HepG2 (cell line): Measurements from ENCODE around the gene CDK6. TPM values are rescaled to one million over a fixed set of nuclear protein-coding genes. Genes with fewer than 3 reads are reported as not detected.

Source experiments
- BHLHE40 ChIP-seq: IDR thresholded peaks from 2 replicates; pipeline ENCODE4 v1.6.1; 2011; ENCODE audit warnings: low read length, improper control_type of control experiment
- CBX5 ChIP-seq: sonication (generic); formaldehyde crosslinking; IDR thresholded peaks from 2 replicates; pipeline ENCODE4 v1.4.0; 2020; ENCODE audit warnings: missing genetic modification reagents, borderline replicate concordance
- ISX ChIP-seq: sonication (generic); formaldehyde crosslinking; conservative IDR thresholded peaks from 2 replicates; pipeline ENCODE4 v1.5.0; 2020; ENCODE audit warnings: missing genetic modification reagents
- KDM1A ChIP-seq: IDR thresholded peaks from 2 replicates; pipeline ENCODE4 v1.6.1; 2016; ENCODE audit warnings: missing compliant biosample characterization
- MIER3 ChIP-seq: IDR thresholded peaks from 2 replicates; pipeline ENCODE4 v1.6.1; 2016; ENCODE audit warnings: missing compliant biosample characterization, borderline replicate concordance
- SOX13 ChIP-seq, 3 experiments: fragments of 450-650 bp in 1 of 3; sonication (generic) in 1 of 3; formaldehyde crosslinking in 1 of 3; IDR thresholded peaks in 2 of 3; conservative IDR thresholded peaks in 1 of 3; 2 replicates each; pipeline versions ENCODE4 v1.5.0 to v1.6.1; 2016 to 2020; ENCODE audit warnings: antibody characterized with exemption in 1 of 3, mild to moderate bottlenecking in 1 of 3, missing compliant biosample characterization in 1 of 3, missing genetic modification reagents in 1 of 3, moderate library complexity in 1 of 3
- SP1 ChIP-seq, 2 experiments: fragments of 450-650 bp in 1 of 2; sonication (generic) in 1 of 2; formaldehyde crosslinking in 1 of 2; IDR thresholded peaks; 2 replicates each; pipeline versions ENCODE4 v1.4.0 to v1.6.1; 2016 to 2020; ENCODE audit warnings: missing genetic modification reagents in 1 of 2
- TAF1 ChIP-seq: sonication (generic); formaldehyde crosslinking; IDR thresholded peaks from 2 replicates; pipeline ENCODE4 v1.4.0; 2020; ENCODE audit warnings: missing genetic modification reagents
- YEATS4 ChIP-seq: sonication (generic); formaldehyde crosslinking; IDR thresholded peaks from 2 replicates; pipeline ENCODE4 v1.4.0; 2020; ENCODE audit warnings: missing genetic modification reagents, borderline replicate concordance
- ZMAT3 ChIP-seq: sonication (generic); formaldehyde crosslinking; conservative IDR thresholded peaks from 2 replicates; pipeline ENCODE4 v1.7.0; 2021; ENCODE audit warnings: missing genetic modification reagents
- ZNF17 ChIP-seq: sonication (generic); formaldehyde crosslinking; IDR thresholded peaks from 2 replicates; pipeline ENCODE4 v1.5.0; 2020; ENCODE audit warnings: mild to moderate bottlenecking, missing genetic modification reagents
- ZNF329 ChIP-seq: sonication (generic); formaldehyde crosslinking; IDR thresholded peaks from 2 replicates; pipeline ENCODE4 v1.9.0; 2021; ENCODE audit warnings: low read depth, mild to moderate bottlenecking, missing genetic modification reagents
- ZNF460 ChIP-seq: sonication (generic); formaldehyde crosslinking; IDR thresholded peaks from 2 replicates; pipeline ENCODE4 v1.5.1; 2020; ENCODE audit warnings: missing genetic modification reagents, mild to moderate bottlenecking, borderline replicate concordance
- ZNF552 ChIP-seq: sonication (generic); formaldehyde crosslinking; IDR thresholded peaks from 2 replicates; pipeline ENCODE4 v1.9.0; 2022; ENCODE audit warnings: missing genetic modification reagents, mild to moderate bottlenecking, borderline replicate concordance
- ZNF567 ChIP-seq: sonication (generic); formaldehyde crosslinking; IDR thresholded peaks from 2 replicates; pipeline ENCODE4 v1.8.1; 2023; ENCODE audit warnings: mild to moderate bottlenecking, missing genetic modification reagents, borderline replicate concordance
- ZNF678 ChIP-seq: sonication (generic); formaldehyde crosslinking; IDR thresholded peaks from 2 replicates; pipeline ENCODE4 v1.4.0; 2020; ENCODE audit warnings: mild to moderate bottlenecking, missing genetic modification reagents
- ZNF850 ChIP-seq: sonication (generic); formaldehyde crosslinking; conservative IDR thresholded peaks from 2 replicates; pipeline ENCODE4 v1.9.0; 2021; ENCODE audit warnings: mild to moderate bottlenecking, missing genetic modification reagents
- ZSCAN25 ChIP-seq: sonication (generic); formaldehyde crosslinking; IDR thresholded peaks from 2 replicates; pipeline ENCODE4 v1.8.0; 2022; ENCODE audit warnings: mild to moderate bottlenecking, missing genetic modification reagents
- polyA plus RNA-seq, 8 experiments: library from polyadenylated mRNA; depleted of rRNA in 3 of 8; stranded (reverse) in 7 of 8; unstranded in 1 of 8; fragments of >200 nt; fragmentation: Illumina TruSeq in 4 of 8; extraction: Trizol in 4 of 8; gene quantifications; 2 replicates each; pipeline versions ENCODE4 v1.2.1 to v1.2.3, GENCODE V29; 2011 to 2016; ENCODE audit warnings: low read depth in 4 of 8, missing spikeins in 1 of 8, mixed read lengths in 1 of 8; ENCODE audit not compliant: insufficient read depth in 1 of 8
- total RNA-seq, 5 experiments: library from RNA; depleted of rRNA; stranded (reverse); fragments of >200 nt; fragmentation: Illumina TruSeq; extraction: Trizol; gene quantifications; 2 replicates each; pipeline ENCODE4 v1.2.3, GENCODE V29; 2016; ENCODE audit warnings: low read depth in 1 of 5
- TF ChIP-seq, protein P1 (sequence below): sonication (generic); formaldehyde crosslinking; IDR thresholded peaks from 2 replicates; pipeline ENCODE4 v1.4.0; 2020; ENCODE audit warnings: missing genetic modification reagents, borderline replicate concordance
- TF ChIP-seq, protein P2 (sequence below): sonication (generic); formaldehyde crosslinking; IDR thresholded peaks from 2 replicates; pipeline ENCODE4 v1.8.0; 2023; ENCODE audit warnings: mild to moderate bottlenecking, missing genetic modification reagents
- TF ChIP-seq, protein P3 (sequence below): sonication (generic); formaldehyde crosslinking; IDR thresholded peaks from 2 replicates; pipeline ENCODE4 v1.9.0; 2021; ENCODE audit warnings: missing genetic modification reagents, mild to moderate bottlenecking, borderline replicate concordance
- TF ChIP-seq, protein P4 (sequence below): fragments of 450-650 bp; IDR thresholded peaks from 2 replicates; pipeline ENCODE4 v1.6.1; 2016

Gene CDK6
- total and polyA plus RNA-seq, 2 of the 13 experiments (the other 11 are each of a cell fraction or from before 2014, with no cell fraction given): 34.6 to 90.8 TPM

DNA sequence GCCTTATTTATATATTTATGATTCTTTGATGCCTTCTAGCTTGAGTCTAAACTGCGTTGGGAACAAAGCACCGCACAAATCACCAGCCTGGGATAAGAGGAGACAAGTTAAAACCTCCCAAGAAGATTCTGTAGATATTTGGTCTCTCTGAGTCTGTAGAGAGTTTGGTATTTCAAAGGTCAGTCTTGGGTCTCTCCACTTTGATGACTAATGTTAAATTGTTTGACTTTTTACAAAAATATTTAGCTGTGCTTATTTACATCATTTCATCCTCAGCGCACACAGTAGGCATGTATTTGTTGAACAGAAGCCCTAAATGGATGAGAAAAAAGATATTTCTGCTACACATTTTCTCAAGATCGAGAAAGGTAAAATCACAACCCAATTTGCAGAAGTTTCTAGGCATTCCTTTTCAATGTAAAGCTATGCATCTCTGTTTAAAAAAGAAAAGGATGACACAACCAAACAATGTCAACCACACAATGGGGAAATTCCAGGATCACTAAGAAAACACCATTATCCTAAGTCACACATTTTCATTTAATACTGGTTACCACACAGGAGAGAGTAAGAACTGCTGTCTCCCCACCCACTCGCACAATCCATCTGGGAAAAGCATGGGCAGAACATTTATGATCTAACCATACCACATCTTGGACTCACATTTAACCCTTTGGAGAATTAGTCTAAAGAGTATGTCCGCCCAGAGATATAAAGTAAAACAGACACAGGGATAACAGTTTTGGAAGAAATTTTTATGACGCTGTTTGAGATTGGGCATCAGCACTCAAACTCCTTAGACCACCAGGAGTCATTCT is 4.4 kb downstream of the CDK6 start (continued):
- TF ChIP-seq, protein P1, sequence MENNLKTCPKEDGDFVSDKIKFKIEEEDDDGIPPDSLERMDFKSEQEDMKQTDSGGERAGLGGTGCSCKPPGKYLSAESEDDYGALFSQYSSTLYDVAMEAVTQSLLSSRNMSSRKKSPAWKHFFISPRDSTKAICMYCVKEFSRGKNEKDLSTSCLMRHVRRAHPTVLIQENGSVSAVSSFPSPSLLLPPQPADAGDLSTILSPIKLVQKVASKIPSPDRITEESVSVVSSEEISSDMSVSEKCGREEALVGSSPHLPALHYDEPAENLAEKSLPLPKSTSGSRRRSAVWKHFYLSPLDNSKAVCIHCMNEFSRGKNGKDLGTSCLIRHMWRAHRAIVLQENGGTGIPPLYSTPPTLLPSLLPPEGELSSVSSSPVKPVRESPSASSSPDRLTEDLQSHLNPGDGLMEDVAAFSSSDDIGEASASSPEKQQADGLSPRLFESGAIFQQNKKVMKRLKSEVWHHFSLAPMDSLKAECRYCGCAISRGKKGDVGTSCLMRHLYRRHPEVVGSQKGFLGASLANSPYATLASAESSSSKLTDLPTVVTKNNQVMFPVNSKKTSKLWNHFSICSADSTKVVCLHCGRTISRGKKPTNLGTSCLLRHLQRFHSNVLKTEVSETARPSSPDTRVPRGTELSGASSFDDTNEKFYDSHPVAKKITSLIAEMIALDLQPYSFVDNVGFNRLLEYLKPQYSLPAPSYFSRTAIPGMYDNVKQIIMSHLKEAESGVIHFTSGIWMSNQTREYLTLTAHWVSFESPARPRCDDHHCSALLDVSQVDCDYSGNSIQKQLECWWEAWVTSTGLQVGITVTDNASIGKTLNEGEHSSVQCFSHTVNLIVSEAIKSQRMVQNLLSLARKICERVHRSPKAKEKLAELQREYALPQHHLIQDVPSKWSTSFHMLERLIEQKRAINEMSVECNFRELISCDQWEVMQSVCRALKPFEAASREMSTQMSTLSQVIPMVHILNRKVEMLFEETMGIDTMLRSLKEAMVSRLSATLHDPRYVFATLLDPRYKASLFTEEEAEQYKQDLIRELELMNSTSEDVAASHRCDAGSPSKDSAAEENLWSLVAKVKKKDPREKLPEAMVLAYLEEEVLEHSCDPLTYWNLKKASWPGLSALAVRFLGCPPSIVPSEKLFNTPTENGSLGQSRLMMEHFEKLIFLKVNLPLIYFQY (CRISPR knock-in tag): no peak
- no peak for TF ChIP-seq ZSCAN25 (CRISPR knock-in tag)
- no peak for TF ChIP-seq CBX5
- TF ChIP-seq ZNF17 (CRISPR knock-in tag): no peak
- no peak for TF ChIP-seq BHLHE40
- no peak for TF ChIP-seq ZNF678 (CRISPR knock-in tag)
- no peak for TF ChIP-seq ZNF460 (CRISPR knock-in tag)
- TF ChIP-seq ZNF850: no peak
- no peak for TF ChIP-seq TAF1 (CRISPR knock-in tag)
- TF ChIP-seq, protein P2, sequence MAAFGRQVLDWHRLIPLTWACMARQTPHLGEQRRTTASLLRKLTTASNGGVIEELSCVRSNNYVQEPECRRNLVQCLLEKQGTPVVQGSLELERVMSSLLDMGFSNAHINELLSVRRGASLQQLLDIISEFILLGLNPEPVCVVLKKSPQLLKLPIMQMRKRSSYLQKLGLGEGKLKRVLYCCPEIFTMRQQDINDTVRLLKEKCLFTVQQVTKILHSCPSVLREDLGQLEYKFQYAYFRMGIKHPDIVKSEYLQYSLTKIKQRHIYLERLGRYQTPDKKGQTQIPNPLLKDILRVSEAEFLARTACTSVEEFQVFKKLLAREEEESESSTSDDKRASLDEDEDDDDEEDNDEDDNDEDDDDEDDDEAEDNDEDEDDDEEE: no peak
- TF ChIP-seq, protein P3, sequence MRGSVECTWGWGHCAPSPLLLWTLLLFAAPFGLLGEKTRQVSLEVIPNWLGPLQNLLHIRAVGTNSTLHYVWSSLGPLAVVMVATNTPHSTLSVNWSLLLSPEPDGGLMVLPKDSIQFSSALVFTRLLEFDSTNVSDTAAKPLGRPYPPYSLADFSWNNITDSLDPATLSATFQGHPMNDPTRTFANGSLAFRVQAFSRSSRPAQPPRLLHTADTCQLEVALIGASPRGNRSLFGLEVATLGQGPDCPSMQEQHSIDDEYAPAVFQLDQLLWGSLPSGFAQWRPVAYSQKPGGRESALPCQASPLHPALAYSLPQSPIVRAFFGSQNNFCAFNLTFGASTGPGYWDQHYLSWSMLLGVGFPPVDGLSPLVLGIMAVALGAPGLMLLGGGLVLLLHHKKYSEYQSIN (CRISPR knock-in tag): no peak
- no peak for TF ChIP-seq SOX13 (IDR thresholded peaks at IDR 0.05)
- peak in 1 of 2 experiments; percentile 79; a peak in 1 of 4 replicates for TF ChIP-seq SOX13 (CRISPR knock-in tag; conservative IDR thresholded peaks at IDR 0.05 in 1 of 2, IDR thresholded peaks at IDR 0.05 in 1 of 2)
- TF ChIP-seq ISX (CRISPR knock-in tag): no peak
- TF ChIP-seq ZMAT3: no peak
- no peak for TF ChIP-seq ZNF552 (CRISPR knock-in tag)
- no peak for TF ChIP-seq KDM1A (CRISPR knock-in tag)
- no peak for TF ChIP-seq MIER3 (CRISPR knock-in tag)
- TF ChIP-seq, protein P4, sequence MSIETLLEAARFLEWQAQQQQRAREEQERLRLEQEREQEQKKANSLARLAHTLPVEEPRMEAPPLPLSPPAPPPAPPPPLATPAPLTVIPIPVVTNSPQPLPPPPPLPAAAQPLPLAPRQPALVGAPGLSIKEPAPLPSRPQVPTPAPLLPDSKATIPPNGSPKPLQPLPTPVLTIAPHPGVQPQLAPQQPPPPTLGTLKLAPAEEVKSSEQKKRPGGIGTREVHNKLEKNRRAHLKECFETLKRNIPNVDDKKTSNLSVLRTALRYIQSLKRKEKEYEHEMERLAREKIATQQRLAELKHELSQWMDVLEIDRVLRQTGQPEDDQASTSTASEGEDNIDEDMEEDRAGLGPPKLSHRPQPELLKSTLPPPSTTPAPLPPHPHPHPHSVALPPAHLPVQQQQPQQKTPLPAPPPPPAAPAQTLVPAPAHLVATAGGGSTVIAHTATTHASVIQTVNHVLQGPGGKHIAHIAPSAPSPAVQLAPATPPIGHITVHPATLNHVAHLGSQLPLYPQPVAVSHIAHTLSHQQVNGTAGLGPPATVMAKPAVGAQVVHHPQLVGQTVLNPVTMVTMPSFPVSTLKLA: no peak
- TF ChIP-seq ZNF567 (CRISPR knock-in tag): no peak
- TF ChIP-seq YEATS4 (CRISPR knock-in tag): no peak
- no peak for TF ChIP-seq ZNF329 (CRISPR knock-in tag)
- TF ChIP-seq SP1 (IDR thresholded peaks at IDR 0.05): no peak
- TF ChIP-seq SP1 (CRISPR knock-in tag; IDR thresholded peaks at IDR 0.05): no peak
